ENCODE data around the gene AQP1.

AQP1 gene

GRCh38 chr7:30911561-30911969, at the start of gene AQP1:
TSS of gene AQP1 (plus strand) at chr7:30911853. CDS start at chr7:30911910, 57 bp downstream.
- Histone ChIP-seq H3K36me3 (ENCODE audit: insufficient read depth, low read length) (no peaks in the 10 kb centered on the region), H3K27me3 (ENCODE audit: insufficient read depth, low read length) (peaks cover 13% of the 10 kb centered on the region), H3K9me3 (ENCODE audit: low read length) (no peaks in the 10 kb centered on the region), H3K4me1 (ENCODE audit: insufficient read depth, low read length) (no peaks in the 10 kb centered on the region), H2AFZ (ENCODE audit: low read depth, low read length) (no peak within 1 kb of the TSS), H3K4me3 (ENCODE audit: low read length) (no peak within 1 kb of the TSS)

GRCh38 chr7:30862995-30863705, 48.5 kb upstream of the AQP1 start:
- no peak overlapping the region for H2AFZ ChIP-seq (ENCODE audit: low read depth, low read length)
- H3K27me3 ChIP-seq (ENCODE audit: insufficient read depth, low read length), result no peaks in the 10 kb centered on the region
- no peaks in the 10 kb centered on the region for H3K36me3 ChIP-seq (ENCODE audit: insufficient read depth, low read length)
- no peaks in the 10 kb centered on the region for H3K4me1 ChIP-seq (ENCODE audit: insufficient read depth, low read length)
- no peak overlapping the region for H3K4me3 ChIP-seq (ENCODE audit: low read length)
- no peaks in the 10 kb centered on the region for H3K9me3 ChIP-seq (ENCODE audit: low read length)

GRCh38 chr7:30863706-30864035, 48.0 kb upstream of the AQP1 start:
- no peaks in the 10 kb centered on the region for H3K27me3 ChIP-seq (ENCODE audit: insufficient read depth, low read length)
- H3K36me3 ChIP-seq (ENCODE audit: insufficient read depth, low read length), result no peaks in the 10 kb centered on the region
- no peaks in the 10 kb centered on the region for H3K9me3 ChIP-seq (ENCODE audit: low read length)
- no peak overlapping the region for H2AFZ ChIP-seq (ENCODE audit: low read depth, low read length)
- H3K4me1 ChIP-seq (ENCODE audit: insufficient read depth, low read length), result no peaks in the 10 kb centered on the region
- no peak overlapping the region for H3K4me3 ChIP-seq (ENCODE audit: low read length)

GRCh38 chr7:30864101-30864500, 47.6 kb upstream of the AQP1 start:
- no peaks in the 10 kb centered on the region for H3K9me3 ChIP-seq (ENCODE audit: low read length)
- H3K27me3 ChIP-seq (ENCODE audit: insufficient read depth, low read length), result no peaks in the 10 kb centered on the region
- no peaks in the 10 kb centered on the region for H3K4me1 ChIP-seq (ENCODE audit: insufficient read depth, low read length)
- H3K4me3 ChIP-seq (ENCODE audit: low read length), result no peak overlapping the region
- no peaks in the 10 kb centered on the region for H3K36me3 ChIP-seq (ENCODE audit: insufficient read depth, low read length)
- H2AFZ ChIP-seq (ENCODE audit: low read depth, low read length), result no peak overlapping the region

GRCh38 chr7:30865076-30865475, 46.6 kb upstream of the AQP1 start:
- Histone ChIP-seq H3K27me3 (ENCODE audit: insufficient read depth, low read length) (no peaks in the 10 kb centered on the region), H3K9me3 (ENCODE audit: low read length) (no peaks in the 10 kb centered on the region), H3K4me1 (ENCODE audit: insufficient read depth, low read length) (no peaks in the 10 kb centered on the region), H2AFZ (ENCODE audit: low read depth, low read length) (no peak overlapping the region), H3K36me3 (ENCODE audit: insufficient read depth, low read length) (no peaks in the 10 kb centered on the region), H3K4me3 (ENCODE audit: low read length) (no peak overlapping the region)

- Histone ChIP-seq H3K9me3 (ENCODE audit: low read length) (no peaks in the 10 kb centered on the region), H3K4me1 (ENCODE audit: insufficient read depth, low read length) (no peaks in the 10 kb centered on the region), H3K36me3 (ENCODE audit: insufficient read depth, low read length) (no peaks in the 10 kb centered on the region), H2AFZ (ENCODE audit: low read depth, low read length) (no peak overlapping the region), H3K4me3 (ENCODE audit: low read length) (no peak overlapping the region), H3K27me3 (ENCODE audit: insufficient read depth, low read length) (no peaks in the 10 kb centered on the region)
Measured at GRCh38 chr7:30865821-30866220, 45.8 kb upstream of the AQP1 start.

- Histone ChIP-seq H3K27me3 (ENCODE audit: insufficient read depth, low read length) (no peaks in the 10 kb centered on the region), H3K4me3 (ENCODE audit: low read length) (no peak overlapping the region), H2AFZ (ENCODE audit: low read depth, low read length) (no peak overlapping the region), H3K4me1 (ENCODE audit: insufficient read depth, low read length) (no peaks in the 10 kb centered on the region), H3K36me3 (ENCODE audit: insufficient read depth, low read length) (no peaks in the 10 kb centered on the region), H3K9me3 (ENCODE audit: low read length) (no peaks in the 10 kb centered on the region)
Measured at GRCh38 chr7:30866939-30867338, 44.7 kb upstream of the AQP1 start.

- H2AFZ ChIP-seq (ENCODE audit: low read depth, low read length), result no peak overlapping the region
- no peaks in the 10 kb centered on the region for H3K9me3 ChIP-seq (ENCODE audit: low read length)
- H3K4me3 ChIP-seq (ENCODE audit: low read length), result no peak overlapping the region
- no peaks in the 10 kb centered on the region for H3K4me1 ChIP-seq (ENCODE audit: insufficient read depth, low read length)
- H3K36me3 ChIP-seq (ENCODE audit: insufficient read depth, low read length), result peaks cover 3% of the 10 kb centered on the region
- no peaks in the 10 kb centered on the region for H3K27me3 ChIP-seq (ENCODE audit: insufficient read depth, low read length)
Measured at GRCh38 chr7:30867483-30867882, 44.2 kb upstream of the AQP1 start.

GRCh38 chr7:30869794-30870611, 41.6 kb upstream of the AQP1 start:
- Histone ChIP-seq H3K9me3 (ENCODE audit: low read length) (no peaks in the 10 kb centered on the region), H3K4me1 (ENCODE audit: insufficient read depth, low read length) (no peaks in the 10 kb centered on the region), H3K4me3 (ENCODE audit: low read length) (no peak overlapping the region), H2AFZ (ENCODE audit: low read depth, low read length) (no peak overlapping the region), H3K27me3 (ENCODE audit: insufficient read depth, low read length) (no peaks in the 10 kb centered on the region), H3K36me3 (ENCODE audit: insufficient read depth, low read length) (peaks cover 3% of the 10 kb centered on the region)

GRCh38 chr7:30870821-30871518, 40.7 kb upstream of the AQP1 start:
- Histone ChIP-seq H3K4me1 (ENCODE audit: insufficient read depth, low read length) (no peaks in the 10 kb centered on the region), H3K27me3 (ENCODE audit: insufficient read depth, low read length) (no peaks in the 10 kb centered on the region), H2AFZ (ENCODE audit: low read depth, low read length) (no peak overlapping the region)

GRCh38 chr7:30871655-30872054, 40.0 kb upstream of the AQP1 start:
- H3K4me1 ChIP-seq (ENCODE audit: insufficient read depth, low read length), result no peaks in the 10 kb centered on the region
- no peaks in the 10 kb centered on the region for H3K9me3 ChIP-seq (ENCODE audit: low read length)
- peaks cover 3% of the 10 kb centered on the region for H3K36me3 ChIP-seq (ENCODE audit: insufficient read depth, low read length)
- no peaks in the 10 kb centered on the region for H3K27me3 ChIP-seq (ENCODE audit: insufficient read depth, low read length)
- no peak overlapping the region for H3K4me3 ChIP-seq (ENCODE audit: low read length)
- no peak overlapping the region for H2AFZ ChIP-seq (ENCODE audit: low read depth, low read length)

More at GRCh38 chr7:30870821-30871518, 40.7 kb upstream of the AQP1 start:
- H3K36me3 ChIP-seq (ENCODE audit: insufficient read depth, low read length), result peaks cover 3% of the 10 kb centered on the region
- H3K4me3 ChIP-seq (ENCODE audit: low read length), result no peak overlapping the region
- H3K9me3 ChIP-seq (ENCODE audit: low read length), result no peaks in the 10 kb centered on the region

- Histone ChIP-seq H3K36me3 (ENCODE audit: insufficient read depth, low read length) (peaks cover 3% of the 10 kb centered on the region), H3K4me3 (ENCODE audit: low read length) (no peak overlapping the region), H3K9me3 (ENCODE audit: low read length) (no peaks in the 10 kb centered on the region), H2AFZ (ENCODE audit: low read depth, low read length) (no peak overlapping the region), H3K27me3 (ENCODE audit: insufficient read depth, low read length) (no peaks in the 10 kb centered on the region), H3K4me1 (ENCODE audit: insufficient read depth, low read length) (no peaks in the 10 kb centered on the region)
Measured at GRCh38 chr7:30873207-30873606, 38.4 kb upstream of the AQP1 start.

- Histone ChIP-seq H3K27me3 (ENCODE audit: insufficient read depth, low read length) (no peaks in the 10 kb centered on the region), H3K4me3 (ENCODE audit: low read length) (no peak overlapping the region), H3K4me1 (ENCODE audit: insufficient read depth, low read length) (no peaks in the 10 kb centered on the region), H3K9me3 (ENCODE audit: low read length) (no peaks in the 10 kb centered on the region), H2AFZ (ENCODE audit: low read depth, low read length) (no peak overlapping the region), H3K36me3 (ENCODE audit: insufficient read depth, low read length) (peaks cover 3% of the 10 kb centered on the region)
Measured at GRCh38 chr7:30873656-30874055, 38.0 kb upstream of the AQP1 start.

Measured in neuron (in vitro differentiated cells).